T-helper 1 cell (primary cell): ENCODE results near the gene ARVCF.
A peak's percentile ranks its signal among the peaks of the same experiment; 100 is the strongest.

Source experiments
- DNase-seq, 5 donors: peaks; one replicate each; pipeline ENCODE4 v3.0.0-alpha.2; 2012 to 2020
- total RNA-seq, 4 donors: gene quantifications; one replicate each; lab custom pipeline; 2026; lab: John Stamatoyannopoulos, UW

The ARVCF gene, protein sequence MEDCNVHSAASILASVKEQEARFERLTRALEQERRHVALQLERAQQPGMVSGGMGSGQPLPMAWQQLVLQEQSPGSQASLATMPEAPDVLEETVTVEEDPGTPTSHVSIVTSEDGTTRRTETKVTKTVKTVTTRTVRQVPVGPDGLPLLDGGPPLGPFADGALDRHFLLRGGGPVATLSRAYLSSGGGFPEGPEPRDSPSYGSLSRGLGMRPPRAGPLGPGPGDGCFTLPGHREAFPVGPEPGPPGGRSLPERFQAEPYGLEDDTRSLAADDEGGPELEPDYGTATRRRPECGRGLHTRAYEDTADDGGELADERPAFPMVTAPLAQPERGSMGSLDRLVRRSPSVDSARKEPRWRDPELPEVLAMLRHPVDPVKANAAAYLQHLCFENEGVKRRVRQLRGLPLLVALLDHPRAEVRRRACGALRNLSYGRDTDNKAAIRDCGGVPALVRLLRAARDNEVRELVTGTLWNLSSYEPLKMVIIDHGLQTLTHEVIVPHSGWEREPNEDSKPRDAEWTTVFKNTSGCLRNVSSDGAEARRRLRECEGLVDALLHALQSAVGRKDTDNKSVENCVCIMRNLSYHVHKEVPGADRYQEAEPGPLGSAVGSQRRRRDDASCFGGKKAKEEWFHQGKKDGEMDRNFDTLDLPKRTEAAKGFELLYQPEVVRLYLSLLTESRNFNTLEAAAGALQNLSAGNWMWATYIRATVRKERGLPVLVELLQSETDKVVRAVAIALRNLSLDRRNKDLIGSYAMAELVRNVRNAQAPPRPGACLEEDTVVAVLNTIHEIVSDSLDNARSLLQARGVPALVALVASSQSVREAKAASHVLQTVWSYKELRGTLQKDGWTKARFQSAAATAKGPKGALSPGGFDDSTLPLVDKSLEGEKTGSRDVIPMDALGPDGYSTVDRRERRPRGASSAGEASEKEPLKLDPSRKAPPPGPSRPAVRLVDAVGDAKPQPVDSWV
- 1.7 to 4.1 (median 2.2) reads per million in 4 donors for total RNA-seq

DNA sequence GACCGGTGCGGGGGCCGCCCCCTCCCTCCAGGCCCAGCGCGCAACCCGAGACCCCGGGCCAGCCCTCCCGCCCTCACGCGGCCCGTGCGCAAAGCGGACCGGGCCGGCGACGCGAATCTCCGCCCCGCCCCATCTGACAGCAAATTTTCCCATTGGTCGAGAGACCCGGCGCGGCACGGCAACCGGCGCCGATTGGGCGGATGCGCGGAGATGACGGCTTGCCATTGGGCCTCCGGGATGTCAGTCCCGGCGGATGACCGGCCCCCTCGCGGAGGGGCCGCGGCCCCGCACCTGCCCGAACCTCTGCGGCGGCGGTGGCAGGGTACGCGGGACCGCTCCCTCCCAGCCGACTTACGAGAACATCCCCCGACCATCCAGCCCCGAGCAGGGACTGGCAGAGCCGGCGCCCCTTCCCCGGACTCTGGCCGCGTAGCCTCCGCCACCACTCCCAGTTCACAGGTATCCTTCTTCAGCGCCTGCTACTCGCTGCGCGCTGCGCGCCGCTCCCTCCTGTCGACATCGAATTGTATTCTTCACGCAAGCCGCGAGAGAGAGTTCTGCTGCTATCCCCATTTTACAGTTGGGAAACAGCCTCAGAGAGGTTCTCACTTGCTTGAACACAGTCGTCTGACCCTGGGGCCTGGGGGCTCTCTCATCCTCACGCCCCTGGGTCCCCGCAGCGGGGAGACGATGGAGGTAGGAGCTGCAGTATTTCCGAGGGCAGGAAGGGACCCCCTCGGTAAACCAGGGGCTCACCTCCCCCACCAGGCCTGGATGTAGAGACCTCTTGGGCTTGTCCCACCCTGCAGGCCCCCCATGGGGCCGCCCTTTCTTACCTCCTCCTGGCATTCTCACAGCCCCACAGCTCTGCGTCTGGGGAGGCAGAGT is at the start of gene ARVCF:
Gene ARVCF, minus strand, starts transcription at position 90 of the 888 bp plus-strand sequence. CDS start 26,029 bp downstream, outside the sequence.
- DNase-seq: peak; percentile 82 to 90 (median 88)

DNA sequence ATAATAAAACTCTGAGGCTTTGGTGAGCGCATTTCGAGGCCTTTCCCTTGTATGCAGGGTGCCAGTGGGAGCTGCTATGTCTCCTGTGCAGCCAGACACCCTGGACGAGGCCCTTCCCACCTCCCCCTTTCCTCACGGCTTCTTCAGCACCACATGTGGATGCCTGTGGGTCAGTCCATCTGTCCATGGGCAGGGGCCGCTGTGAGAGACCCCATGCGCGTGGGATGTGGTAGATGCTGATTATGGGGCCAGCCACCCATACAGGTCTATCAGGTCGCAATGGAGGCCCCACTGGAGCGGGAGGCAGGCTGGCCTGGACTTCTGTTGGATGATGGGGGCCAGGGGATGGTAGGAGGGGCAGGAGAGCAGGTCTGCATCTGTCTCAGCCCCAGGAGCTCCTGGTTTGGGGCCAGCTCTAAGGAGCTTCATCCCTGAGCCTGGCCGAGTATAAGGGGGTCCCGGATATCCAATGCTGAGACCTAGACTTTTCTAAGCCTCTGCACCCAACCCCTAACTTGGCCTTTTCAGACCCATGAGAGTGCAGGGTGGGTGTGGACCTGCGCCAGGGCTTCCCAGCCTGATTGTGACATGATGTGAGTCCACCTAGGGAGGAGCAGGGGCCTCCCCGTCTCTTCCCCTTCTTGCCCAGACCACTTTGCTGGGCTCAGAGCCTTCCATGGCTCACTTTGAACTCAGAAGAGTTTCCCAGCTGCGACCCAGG is 49.4 kb upstream of the ARVCF start:
- DNase-seq: no peak

- no peak for DNase-seq
Measured at GRCh38 chr22:20064545-20065262, 48.1 kb upstream of the ARVCF start.

DNA sequence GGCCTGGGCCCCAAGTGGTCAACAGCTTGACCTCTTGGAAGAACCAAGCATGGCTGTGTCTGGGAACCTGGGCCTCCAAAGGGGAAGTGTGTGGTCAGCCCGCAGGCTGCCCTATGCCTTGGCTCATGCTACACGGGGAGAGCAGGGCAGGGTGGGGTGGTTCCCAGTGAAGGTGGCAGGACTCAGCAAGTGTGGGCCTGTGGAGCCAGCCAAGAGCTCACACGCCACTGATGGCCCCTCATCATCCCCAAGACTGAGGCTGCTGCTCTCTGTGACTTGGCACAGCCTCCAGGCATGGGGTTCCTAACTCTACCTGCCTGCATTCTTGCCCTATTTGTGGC is 47.5 kb upstream of the ARVCF start:
- DNase-seq: no peak

- DNase-seq: no peak
Measured at GRCh38 chr22:20063271-20064139, 46.9 kb upstream of the ARVCF start.

GRCh38 chr22:20062766-20063083 is 46.1 kb upstream of the ARVCF start:
- no peak for DNase-seq

GRCh38 chr22:20062043-20062765 is 45.6 kb upstream of the ARVCF start:
- DNase-seq: no peak

DNA sequence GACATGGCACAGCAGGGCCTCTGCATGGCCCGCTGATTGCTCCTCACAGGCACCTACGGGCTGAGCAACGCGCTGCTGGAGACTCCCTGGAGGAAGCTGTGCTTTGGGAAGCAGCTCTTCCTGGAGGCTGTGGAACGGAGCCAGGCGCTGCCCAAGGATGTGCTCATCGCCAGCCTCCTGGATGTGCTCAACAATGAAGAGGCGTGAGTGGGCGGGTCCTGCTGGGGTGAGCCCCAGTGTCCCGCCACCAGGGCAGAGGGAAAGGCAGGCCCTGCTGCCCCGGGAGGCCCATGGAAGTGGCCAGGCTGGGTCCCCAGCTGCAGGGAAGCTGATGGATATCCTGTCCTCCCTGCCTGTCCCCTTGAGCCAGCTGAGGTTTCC is 44.8 kb upstream of the ARVCF start:
- DNase-seq: no peak

DNA sequence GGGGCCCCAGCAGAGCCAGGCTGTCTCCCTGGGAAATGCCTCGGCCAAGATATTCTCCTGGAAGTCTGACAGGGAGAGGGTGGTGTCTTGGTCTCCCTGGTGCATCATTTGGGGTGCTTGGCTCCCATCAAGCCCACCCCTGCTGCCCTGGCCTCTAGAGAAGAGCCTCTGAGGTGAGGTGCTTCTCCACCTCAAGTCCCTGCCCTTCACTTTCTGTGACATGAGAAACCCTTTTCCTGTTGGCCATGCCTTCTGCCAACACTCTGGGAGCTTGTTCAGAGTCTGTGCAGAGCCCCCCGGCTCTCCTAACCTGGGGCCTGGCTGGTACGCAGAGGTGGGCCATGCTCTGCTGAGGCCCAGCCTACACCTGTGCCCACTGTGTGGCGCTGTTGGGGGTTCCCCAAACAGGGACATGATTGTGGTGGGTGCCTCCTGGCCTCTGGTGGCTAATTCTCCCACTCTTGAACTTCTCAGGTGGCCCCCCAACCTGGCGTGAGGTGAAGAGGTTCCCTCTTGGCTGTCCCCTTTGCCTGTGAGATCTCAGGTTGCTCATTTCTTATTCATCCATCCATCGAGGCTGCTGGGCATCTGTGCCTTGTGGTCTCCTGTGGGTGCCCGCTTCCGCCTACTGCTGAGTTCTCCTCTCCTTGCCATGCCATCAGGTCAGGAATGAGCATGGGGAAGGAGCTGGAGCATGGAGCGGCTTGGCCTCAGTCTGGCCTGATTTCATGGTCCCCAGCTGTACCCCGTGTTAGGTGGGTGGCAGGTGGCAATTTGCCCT is 44.3 kb upstream of the ARVCF start:
- DNase-seq: no peak

- no peak for DNase-seq
Measured at GRCh38 chr22:20058989-20059770, 42.6 kb upstream of the ARVCF start.

GRCh38 chr22:20057596-20058268 is 41.1 kb upstream of the ARVCF start:
- DNase-seq: no peak

- DNase-seq: no peak
Measured at GRCh38 chr22:20056696-20057386, 40.2 kb upstream of the ARVCF start.

- DNase-seq: no peak
Measured at GRCh38 chr22:20056161-20056560, 39.5 kb upstream of the ARVCF start.

DNA sequence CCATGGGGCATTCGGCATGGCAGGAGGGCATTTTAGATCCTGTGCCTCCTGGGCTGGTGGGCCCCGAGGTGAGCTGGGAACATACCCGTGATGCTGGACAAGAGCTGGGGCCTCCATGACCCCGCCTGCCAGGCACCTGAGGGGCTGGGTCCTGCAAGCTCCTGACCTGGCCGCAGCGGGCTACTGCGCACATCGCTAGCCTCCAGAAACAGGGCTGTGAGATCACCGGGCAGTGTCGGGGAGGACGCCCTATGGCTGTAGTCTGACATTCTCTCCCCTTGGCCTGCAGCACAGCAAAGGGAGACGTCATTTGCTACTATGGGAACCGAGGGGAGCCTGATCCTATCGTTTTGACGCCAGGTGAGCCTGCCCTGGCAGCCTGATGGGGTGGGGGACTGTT is 39.0 kb upstream of the ARVCF start:
- no peak for DNase-seq

DNA sequence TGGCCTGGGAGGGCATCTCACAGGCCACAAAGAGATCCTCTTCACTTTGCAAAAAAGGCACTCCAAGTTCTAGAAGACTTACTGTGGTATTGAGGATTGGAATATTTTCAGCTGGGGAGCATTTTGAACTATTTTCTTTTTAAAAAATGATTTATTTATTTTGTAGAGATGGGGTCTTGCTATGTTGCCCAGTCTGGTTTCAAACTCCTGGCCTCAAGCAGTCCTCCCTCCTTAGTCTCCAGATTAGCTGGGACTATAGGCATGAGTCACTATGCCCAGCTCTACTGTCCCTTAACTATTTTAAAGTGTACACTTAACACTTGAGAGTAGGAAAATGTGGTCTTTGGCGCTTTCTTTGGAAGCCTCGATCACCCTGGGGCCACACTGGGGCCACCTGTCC is 38.5 kb upstream of the ARVCF start:
- no peak for DNase-seq

GRCh38 chr22:20054485-20054884 is 37.9 kb upstream of the ARVCF start:
- DNase-seq: no peak

DNA sequence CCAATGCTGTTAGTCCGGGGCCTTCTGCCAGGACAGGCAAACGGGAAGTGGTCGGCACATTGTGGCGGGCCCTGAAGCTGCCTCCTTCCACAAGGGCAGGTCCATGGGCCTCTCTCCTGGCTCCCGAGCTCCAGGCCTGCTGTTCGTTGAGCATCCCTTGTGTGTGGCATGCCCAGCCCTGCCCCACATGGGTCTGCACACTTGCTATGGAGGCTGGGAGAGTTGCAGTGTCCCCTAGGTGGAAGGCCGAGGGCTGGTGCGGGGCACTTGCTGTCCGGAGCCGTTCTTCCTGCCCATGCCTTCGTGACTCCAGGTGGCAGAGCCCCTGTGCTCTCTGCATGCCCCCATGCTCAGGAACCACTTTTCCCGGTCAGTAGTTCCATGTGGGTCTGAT is 37.4 kb upstream of the ARVCF start:
- no peak for DNase-seq
